ENCODE data around the gene HOXC10. TPM values are rescaled to one million over a fixed set of nuclear protein-coding genes. Genes with fewer than 3 reads are reported as not detected.

Gene HOXC10
- polyA plus RNA-seq, 4 donors = 1.2 TPM; not detected in 3

DNA sequence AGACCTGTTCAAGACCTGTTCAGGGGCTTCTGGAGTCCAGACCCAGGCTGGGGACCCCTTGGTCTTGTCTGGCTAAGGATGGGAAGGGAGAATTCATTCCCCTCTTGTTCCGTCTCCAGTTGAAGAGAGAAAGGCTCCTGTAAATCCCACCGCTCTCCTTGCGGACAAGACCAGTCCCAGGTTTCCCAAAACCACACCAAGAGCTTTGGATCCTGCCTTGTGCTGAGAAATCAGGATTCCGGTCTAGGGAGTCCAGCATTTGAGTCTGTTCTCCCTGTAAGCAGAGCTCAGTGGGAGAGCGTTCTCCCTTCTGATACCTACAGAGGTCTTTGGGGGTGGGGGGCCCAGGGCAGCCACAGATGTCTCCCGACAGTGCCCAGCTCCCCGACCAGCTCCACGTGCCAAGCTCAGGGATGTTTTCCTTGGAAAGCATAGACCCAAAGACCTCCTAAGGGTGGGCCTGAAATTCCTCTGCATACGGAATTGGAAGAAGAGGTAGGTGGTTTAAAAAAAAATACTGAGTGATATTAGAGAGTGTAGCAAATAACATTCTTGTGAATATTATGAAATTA is 44.4 kb upstream of the HOXC10 start:
- Histone ChIP-seq H3K4me3 (ENCODE audit: low read depth in 1 of 3, low read length in 3 of 3) (no peak overlapping the region), H3K9me3 (ENCODE audit: control insufficient read depth in 2 of 2, insufficient read depth in 1 of 2, low read depth in 1 of 2, low read length in 1 of 2) (peaks cover 0 to 8% of the 10 kb centered on the region in 2 donors), H3K4me1 (ENCODE audit: control insufficient read depth in 3 of 3, insufficient read depth in 2 of 3, low read depth in 1 of 3, low read length in 2 of 3) (peaks cover 0 to 3% (median 0%) of the 10 kb centered on the region in 3 donors), H3K36me3 (ENCODE audit: control insufficient read depth in 3 of 3, insufficient read depth in 2 of 3, low read depth in 1 of 3, low read length in 3 of 3) (no peaks in the 10 kb centered on the region), H3K27ac (ENCODE audit: low read depth in 1 of 3, low read length in 2 of 3) (no peak overlapping the region), H3K27me3 (ENCODE audit: control insufficient read depth in 3 of 3, insufficient read depth in 3 of 3, low read length in 3 of 3) (peaks cover 13 to 90% (median 56%) of the 10 kb centered on the region in 3 donors)
- FAIRE-seq (no peak), DNase-seq (no peak)
- 8 to 14% (median 14%) methylated on average over 9 of the region's 9 CpGs for WGBS, 3 donors

DNA sequence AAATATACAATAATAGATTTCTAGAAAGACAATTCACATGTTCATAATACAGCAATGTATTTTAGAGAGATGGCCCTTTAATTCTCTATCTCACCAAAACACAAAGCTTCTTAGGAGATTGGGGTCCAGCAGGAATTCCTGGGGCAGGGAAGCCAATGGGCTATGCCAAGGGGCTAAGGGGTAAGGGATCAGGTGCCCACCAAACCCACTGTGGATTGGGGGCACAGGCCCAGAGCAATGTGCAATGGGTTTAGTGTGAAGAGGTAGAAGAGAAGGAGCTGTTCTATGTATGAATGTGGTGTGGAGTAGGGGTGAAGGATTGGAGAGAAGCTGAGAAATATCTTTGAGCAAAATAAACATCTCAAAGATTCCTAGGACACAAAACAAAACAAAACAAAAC is 43.8 kb upstream of the HOXC10 start:
- FAIRE-seq (no peak), DNase-seq (no peak)
- Histone ChIP-seq H3K9me3 (ENCODE audit: control insufficient read depth in 2 of 2, insufficient read depth in 1 of 2, low read depth in 1 of 2, low read length in 1 of 2) (peaks cover 0 to 8% of the 10 kb centered on the region in 2 donors), H3K27ac (ENCODE audit: low read depth in 1 of 3, low read length in 2 of 3) (no peak overlapping the region), H3K36me3 (ENCODE audit: control insufficient read depth in 3 of 3, insufficient read depth in 2 of 3, low read depth in 1 of 3, low read length in 3 of 3) (no peaks in the 10 kb centered on the region), H3K4me1 (ENCODE audit: control insufficient read depth in 3 of 3, insufficient read depth in 2 of 3, low read depth in 1 of 3, low read length in 2 of 3) (peaks cover 0 to 3% (median 0%) of the 10 kb centered on the region in 3 donors), H3K4me3 (ENCODE audit: low read depth in 1 of 3, low read length in 3 of 3) (no peak overlapping the region), H3K27me3 (ENCODE audit: control insufficient read depth in 3 of 3, insufficient read depth in 3 of 3, low read length in 3 of 3) (peaks cover 14 to 90% (median 57%) of the 10 kb centered on the region in 3 donors)

DNA sequence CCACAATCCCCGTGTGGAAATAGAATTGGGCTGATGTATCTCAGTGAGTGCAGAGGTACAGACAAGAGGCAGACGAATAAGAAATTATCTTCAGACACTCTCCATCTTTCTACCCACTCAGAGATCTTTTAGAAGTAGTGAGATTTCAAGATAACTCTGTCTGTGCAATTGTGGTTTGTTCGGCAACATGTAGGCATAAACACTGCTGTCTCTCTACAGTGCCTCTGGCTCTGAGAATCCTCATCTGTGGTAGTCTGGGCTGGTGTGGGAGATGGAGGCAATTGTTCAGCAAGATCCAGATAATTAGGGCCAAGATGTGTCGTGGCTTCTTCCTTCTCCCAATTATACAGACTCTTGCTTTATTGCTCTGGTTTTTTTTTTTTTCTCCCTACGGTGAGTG is 43.2 kb upstream of the HOXC10 start:
- no peaks in the 10 kb centered on the region for H3K36me3 ChIP-seq (ENCODE audit: control insufficient read depth in 3 of 3, insufficient read depth in 2 of 3, low read depth in 1 of 3, low read length in 3 of 3)
- peaks cover 0 to 3% (median 0%) of the 10 kb centered on the region in 3 donors for H3K4me1 ChIP-seq (ENCODE audit: control insufficient read depth in 3 of 3, insufficient read depth in 2 of 3, low read depth in 1 of 3, low read length in 2 of 3)
- no peak for FAIRE-seq
- peaks cover 0 to 8% of the 10 kb centered on the region in 2 donors for H3K9me3 ChIP-seq (ENCODE audit: control insufficient read depth in 2 of 2, insufficient read depth in 1 of 2, low read depth in 1 of 2, low read length in 1 of 2)
- DNase-seq = no peak
- no peak overlapping the region for H3K4me3 ChIP-seq (ENCODE audit: low read depth in 1 of 3, low read length in 3 of 3)
- H3K27ac ChIP-seq (ENCODE audit: low read depth in 1 of 3, low read length in 2 of 3) = no peak overlapping the region
- WGBS, 3 donors = 10 to 17% (median 11%) methylated on average over 4 to 5 of the region's 5 CpGs
- H3K27me3 ChIP-seq (ENCODE audit: control insufficient read depth in 3 of 3, insufficient read depth in 3 of 3, low read length in 3 of 3) = peaks cover 18 to 89% (median 57%) of the 10 kb centered on the region in 3 donors

DNA sequence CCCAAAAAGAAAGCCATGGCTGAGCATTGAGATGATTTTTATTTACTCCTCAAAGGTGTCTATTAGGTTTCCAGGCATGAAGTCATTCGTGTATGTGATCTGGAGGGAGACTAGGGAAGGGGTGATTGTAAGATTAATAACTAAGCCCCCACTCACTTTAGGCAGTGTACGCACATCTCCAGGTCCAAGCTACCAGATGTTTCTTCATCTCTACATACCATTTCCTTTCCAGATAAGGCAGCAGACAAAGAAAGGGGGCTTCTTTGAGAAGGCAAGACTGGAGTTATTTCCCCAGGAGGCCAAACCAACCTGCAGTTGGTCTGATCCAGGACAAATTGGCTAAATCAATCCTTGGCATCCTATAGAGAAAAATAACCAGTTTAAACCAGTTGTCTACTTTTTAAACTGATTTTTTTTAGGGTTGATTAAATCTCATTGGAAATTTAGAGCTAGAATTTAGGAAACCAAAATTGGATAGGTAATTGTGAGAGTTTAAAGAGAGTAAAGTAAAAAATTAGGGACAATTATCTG is 42.4 kb upstream of the HOXC10 start:
- peaks cover 0 to 3% (median 0%) of the 10 kb centered on the region in 3 donors for H3K4me1 ChIP-seq (ENCODE audit: control insufficient read depth in 3 of 3, insufficient read depth in 2 of 3, low read depth in 1 of 3, low read length in 2 of 3)
- H3K27ac ChIP-seq (ENCODE audit: low read depth in 1 of 3, low read length in 2 of 3) = no peak overlapping the region
- peaks cover 0 to 7% of the 10 kb centered on the region in 2 donors for H3K9me3 ChIP-seq (ENCODE audit: control insufficient read depth in 2 of 2, insufficient read depth in 1 of 2, low read depth in 1 of 2, low read length in 1 of 2)
- peaks cover 20 to 89% (median 54%) of the 10 kb centered on the region in 3 donors for H3K27me3 ChIP-seq (ENCODE audit: control insufficient read depth in 3 of 3, insufficient read depth in 3 of 3, low read length in 3 of 3)
- FAIRE-seq (no peak), DNase-seq (no peak)
- WGBS, 3 donors = 13 to 15% (median 14%) methylated on average over 2 of the region's 2 CpGs
- no peak overlapping the region for H3K4me3 ChIP-seq (ENCODE audit: low read depth in 1 of 3, low read length in 3 of 3)
- H3K36me3 ChIP-seq (ENCODE audit: control insufficient read depth in 3 of 3, insufficient read depth in 2 of 3, low read depth in 1 of 3, low read length in 3 of 3) = no peaks in the 10 kb centered on the region

DNA sequence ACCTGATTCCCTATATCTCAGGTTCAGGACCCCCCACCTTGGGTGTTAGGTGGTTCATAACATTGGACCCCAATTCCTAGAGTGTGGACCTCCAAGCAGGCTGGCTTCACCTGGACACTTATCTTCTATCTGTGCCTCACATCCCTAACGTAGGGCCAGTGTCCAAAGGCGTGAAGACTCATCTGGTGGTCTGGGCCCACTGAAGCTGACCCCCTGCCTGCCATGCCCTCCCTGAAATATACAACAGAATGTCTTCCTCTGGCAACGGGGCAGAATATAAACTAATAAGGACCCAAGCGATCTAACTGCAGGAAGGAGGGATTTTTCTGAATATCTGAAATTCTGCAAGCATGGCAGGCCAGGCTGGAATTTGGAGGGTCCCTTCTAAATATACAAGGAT is 40.7 kb upstream of the HOXC10 start:
- FAIRE-seq (no peak), DNase-seq (no peak)
- Histone ChIP-seq H3K27ac (ENCODE audit: low read depth in 1 of 3, low read length in 2 of 3) (no peak overlapping the region), H3K9me3 (ENCODE audit: control insufficient read depth in 2 of 2, insufficient read depth in 1 of 2, low read depth in 1 of 2, low read length in 1 of 2) (no peaks in the 10 kb centered on the region), H3K4me3 (ENCODE audit: low read depth in 1 of 3, low read length in 3 of 3) (no peak overlapping the region), H3K27me3 (ENCODE audit: control insufficient read depth in 3 of 3, insufficient read depth in 3 of 3, low read length in 3 of 3) (peaks cover 16 to 91% (median 56%) of the 10 kb centered on the region in 3 donors), H3K36me3 (ENCODE audit: control insufficient read depth in 3 of 3, insufficient read depth in 2 of 3, low read depth in 1 of 3, low read length in 3 of 3) (no peaks in the 10 kb centered on the region), H3K4me1 (ENCODE audit: control insufficient read depth in 3 of 3, insufficient read depth in 2 of 3, low read depth in 1 of 3, low read length in 2 of 3) (no peaks in the 10 kb centered on the region)
- 16 to 23% (median 18%) methylated on average over 4 of the region's 4 CpGs for WGBS, 3 donors

DNA sequence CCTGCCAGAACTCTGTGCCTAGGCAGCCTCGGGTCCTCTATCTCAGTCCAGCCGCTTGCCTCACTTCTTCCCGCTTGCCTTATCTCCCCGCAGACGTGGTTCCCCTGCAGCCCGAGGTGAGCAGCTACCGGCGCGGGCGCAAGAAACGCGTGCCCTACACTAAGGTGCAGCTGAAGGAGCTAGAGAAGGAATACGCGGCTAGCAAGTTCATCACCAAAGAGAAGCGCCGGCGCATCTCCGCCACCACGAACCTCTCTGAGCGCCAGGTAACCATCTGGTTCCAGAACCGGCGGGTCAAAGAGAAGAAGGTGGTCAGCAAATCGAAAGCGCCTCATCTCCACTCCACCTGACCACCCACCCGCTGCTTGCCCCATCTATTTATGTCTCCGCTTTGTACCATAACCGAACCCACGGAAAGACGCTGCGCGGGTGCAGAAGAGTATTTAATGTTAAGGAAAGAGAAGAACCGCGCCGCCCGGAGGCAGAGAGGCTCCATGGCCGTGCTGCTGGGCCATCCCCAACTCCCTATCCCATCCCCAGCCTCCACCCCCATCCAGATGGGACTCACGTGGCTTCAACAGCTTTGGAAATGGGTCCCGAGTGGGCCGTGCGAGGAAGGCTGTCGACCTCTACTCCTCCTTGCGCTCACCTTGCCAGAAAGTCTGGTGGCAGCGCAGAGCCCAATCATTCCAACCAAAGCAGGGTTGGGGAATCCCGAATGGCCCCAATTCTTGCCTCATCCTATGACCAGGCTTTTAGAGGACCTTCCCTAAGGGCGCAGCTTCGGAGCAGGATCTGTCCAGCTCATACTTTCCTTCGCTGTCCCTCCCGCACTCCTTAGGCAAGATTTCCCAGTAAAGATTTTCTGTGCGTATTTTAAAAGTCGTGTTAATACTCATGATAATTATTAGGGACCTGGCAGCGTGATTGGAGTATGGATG is 39.8 kb upstream of the HOXC10 start:
- Histone ChIP-seq H3K9me3 (ENCODE audit: control insufficient read depth in 2 of 2, insufficient read depth in 1 of 2, low read depth in 1 of 2, low read length in 1 of 2) (no peaks in the 10 kb centered on the region), H3K4me1 (ENCODE audit: control insufficient read depth in 3 of 3, insufficient read depth in 2 of 3, low read depth in 1 of 3, low read length in 2 of 3) (no peaks in the 10 kb centered on the region), H3K36me3 (ENCODE audit: control insufficient read depth in 3 of 3, insufficient read depth in 2 of 3, low read depth in 1 of 3, low read length in 3 of 3) (no peaks in the 10 kb centered on the region), H3K27me3 (ENCODE audit: control insufficient read depth in 3 of 3, insufficient read depth in 3 of 3, low read length in 3 of 3) (peaks cover 15 to 91% (median 63%) of the 10 kb centered on the region in 3 donors), H3K27ac (ENCODE audit: low read depth in 1 of 3, low read length in 2 of 3) (no peak overlapping the region), H3K4me3 (ENCODE audit: low read depth in 1 of 3, low read length in 3 of 3) (no peak overlapping the region)
- no peak for DNase-seq
- 8 to 13% (median 8%) methylated on average over 51 of the region's 51 CpGs for WGBS, 3 donors
- no peak for FAIRE-seq

DNA sequence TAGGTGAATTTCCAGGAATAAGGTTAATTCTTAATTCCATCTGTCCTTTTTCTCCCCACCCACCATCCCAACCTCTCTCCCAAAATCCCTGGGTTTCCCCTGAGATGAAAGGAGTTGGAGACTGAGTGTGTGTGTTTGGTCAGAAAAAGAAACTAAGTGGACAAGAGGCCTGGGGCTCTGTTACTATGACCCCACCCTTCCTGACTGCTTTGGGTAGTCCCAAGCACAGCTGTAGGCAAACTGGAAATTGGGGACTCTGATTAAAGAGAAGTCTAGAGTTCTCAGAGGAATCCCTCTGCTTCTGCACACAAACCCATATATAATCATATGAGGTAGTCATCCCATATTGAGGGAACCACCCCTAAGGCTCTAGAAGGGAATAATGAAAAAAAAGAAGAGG is 37.2 kb upstream of the HOXC10 start:
- Histone ChIP-seq H3K27me3 (ENCODE audit: control insufficient read depth in 3 of 3, insufficient read depth in 3 of 3, low read length in 3 of 3) (peaks cover 22 to 94% (median 76%) of the 10 kb centered on the region in 3 donors), H3K27ac (ENCODE audit: low read depth in 1 of 3, low read length in 2 of 3) (no peak overlapping the region), H3K9me3 (ENCODE audit: control insufficient read depth in 2 of 2, insufficient read depth in 1 of 2, low read depth in 1 of 2, low read length in 1 of 2) (no peaks in the 10 kb centered on the region), H3K36me3 (ENCODE audit: control insufficient read depth in 3 of 3, insufficient read depth in 2 of 3, low read depth in 1 of 3, low read length in 3 of 3) (no peaks in the 10 kb centered on the region), H3K4me3 (ENCODE audit: low read depth in 1 of 3, low read length in 3 of 3) (no peak overlapping the region), H3K4me1 (ENCODE audit: control insufficient read depth in 3 of 3, insufficient read depth in 2 of 3, low read depth in 1 of 3, low read length in 2 of 3) (no peaks in the 10 kb centered on the region)
- FAIRE-seq (no peak), DNase-seq (no peak)

DNA sequence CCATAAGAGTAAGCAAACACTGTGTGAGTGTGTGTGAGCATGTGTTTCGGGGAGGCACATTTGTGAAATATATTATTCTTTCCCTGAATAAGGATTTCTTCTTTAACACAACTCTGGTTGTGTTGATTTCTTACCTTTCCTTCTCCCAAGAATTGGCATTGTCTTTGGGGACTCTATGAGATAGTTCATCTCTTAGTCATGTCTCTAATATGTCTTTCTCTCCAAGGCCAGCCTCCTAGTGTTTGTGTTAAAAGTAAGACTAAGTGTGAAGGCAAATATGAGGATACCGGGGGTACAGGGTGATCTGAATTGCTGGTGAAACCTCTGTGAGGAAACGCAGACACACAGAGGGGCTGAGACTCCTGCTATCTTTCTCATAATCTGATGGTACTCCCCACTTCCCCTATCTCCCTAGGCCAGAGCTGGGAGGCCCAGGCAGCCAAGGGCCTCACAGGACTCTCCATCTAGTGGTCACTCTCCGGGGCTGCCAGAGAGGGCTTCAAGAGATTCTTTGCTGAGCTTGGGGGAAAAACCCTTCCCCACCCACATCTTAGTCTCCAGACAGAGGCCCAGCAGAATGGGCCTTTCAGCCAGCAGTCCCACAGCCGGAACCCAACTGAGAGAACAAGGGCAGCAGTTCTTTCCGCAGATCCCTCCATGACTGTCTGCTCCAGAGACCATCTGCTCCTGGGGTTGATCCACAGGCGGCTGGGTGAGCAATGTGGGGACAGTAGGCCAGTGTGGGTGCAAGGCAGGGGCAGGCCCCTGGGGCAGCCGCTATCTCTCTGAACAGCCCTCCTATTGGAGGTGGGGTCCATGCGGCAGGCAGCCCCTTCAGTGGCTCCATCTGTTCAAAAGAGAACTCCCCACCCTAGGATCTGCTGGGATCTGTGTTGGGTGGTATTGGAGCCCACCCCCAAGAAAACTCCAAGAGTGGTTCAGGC is 36.0 kb upstream of the HOXC10 start:
- no peaks in the 10 kb centered on the region for H3K36me3 ChIP-seq (ENCODE audit: control insufficient read depth in 3 of 3, insufficient read depth in 2 of 3, low read depth in 1 of 3, low read length in 3 of 3)
- H3K9me3 ChIP-seq (ENCODE audit: control insufficient read depth in 2 of 2, insufficient read depth in 1 of 2, low read depth in 1 of 2, low read length in 1 of 2) = no peaks in the 10 kb centered on the region
- H3K4me3 ChIP-seq (ENCODE audit: low read depth in 1 of 3, low read length in 3 of 3) = no peak overlapping the region
- H3K4me1 ChIP-seq (ENCODE audit: control insufficient read depth in 3 of 3, insufficient read depth in 2 of 3, low read depth in 1 of 3, low read length in 2 of 3) = no peaks in the 10 kb centered on the region
- no peak overlapping the region for H3K27ac ChIP-seq (ENCODE audit: low read depth in 1 of 3, low read length in 2 of 3)
- WGBS, 3 donors = 33 to 45% (median 36%) methylated on average over 9 of the region's 9 CpGs
- FAIRE-seq (no peak), DNase-seq (no peak)
- peaks cover 22 to 99% (median 84%) of the 10 kb centered on the region in 3 donors for H3K27me3 ChIP-seq (ENCODE audit: control insufficient read depth in 3 of 3, insufficient read depth in 3 of 3, low read length in 3 of 3)

All from small intestine (tissue), 7 donors.